PC-9 (cell line): ENCODE results near the gene LRRTM4. TPM values are rescaled to one million over a fixed set of nuclear protein-coding genes. Genes with fewer than 3 reads are reported as not detected.

ENCODE experiments used
- BruUV-seq: library from RNA; stranded (reverse); fragments of 400-500 nt; replicated peaks from 2 replicates; lab custom pipeline; 2021; lab: Mats Ljungman, UMichigan
- CTCF ChIA-PET: fragments of 300-600 bp; sonication (Branson Sonifier 250); formaldehyde crosslinking; loops from one replicate; lab custom pipeline; 2022; ENCODE audit warnings: antibody characterized with exemption; lab: Charles Lee
- POLR2A ChIA-PET: fragments of 300-600 bp; sonication (Branson Sonifier 250); formaldehyde crosslinking; loops from one replicate; lab custom pipeline; 2022; ENCODE audit warnings: antibody characterized with exemption; ENCODE audit not compliant: unreplicated experiment; lab: Charles Lee
- DNase-seq, 2 experiments: peaks; one replicate each; pipeline versions ENCODE4 v3.0.0 to v3.0.0-alpha.2; 2015 to 2022; ENCODE audit warnings: mixed read lengths in 1 of 2
- H2AFZ ChIP-seq: fragments of 200-600 bp; sonication (generic); 2 replicates; pipeline ENCODE4 v1.8.1; 2017; ENCODE audit warnings: antibody characterized with exemption
- H3F3A ChIP-seq: fragments of 200-600 bp; sonication (generic); 2 replicates; pipeline ENCODE4 v1.8.1; 2017; ENCODE audit warnings: antibody characterized with exemption, mild to moderate bottlenecking, low read depth; ENCODE audit not compliant: insufficient read depth
- H3K27ac ChIP-seq: fragments of 200-600 bp; sonication (generic); 2 replicates; pipeline ENCODE4 v1.6.1; 2016; ENCODE audit warnings: mixed run types
- H3K27me3 ChIP-seq: fragments of 200-600 bp; sonication (generic); 2 replicates; pipeline ENCODE4 v1.6.1; 2016; ENCODE audit warnings: low read depth, mixed run types; ENCODE audit not compliant: insufficient read depth
- H3K36me3 ChIP-seq: fragments of 200-600 bp; sonication (generic); 2 replicates; pipeline ENCODE4 v1.6.1; 2016; ENCODE audit warnings: low read depth, mixed run types
- H3K4me1 ChIP-seq: fragments of 200-600 bp; sonication (generic); replicated peaks from 2 replicates; pipeline ENCODE4 v1.6.1; 2016; ENCODE audit warnings: mixed run types; ENCODE audit not compliant: insufficient read depth
- H3K4me2 ChIP-seq: fragments of 200-600 bp; sonication (generic); 2 replicates; pipeline ENCODE4 v1.6.1; 2017; ENCODE audit warnings: mixed run types
- H3K4me3 ChIP-seq: fragments of 200-600 bp; sonication (generic); 2 replicates; pipeline ENCODE4 v1.6.1; 2016; ENCODE audit warnings: mixed run types
- H3K79me2 ChIP-seq: fragments of 200-600 bp; sonication (generic); 2 replicates; pipeline ENCODE4 v1.6.1; 2017; ENCODE audit warnings: low read depth, mixed run types
- H3K9me2 ChIP-seq: fragments of 200-600 bp; sonication (generic); 2 replicates; pipeline ENCODE4 v1.8.1; 2017; ENCODE audit warnings: mild to moderate bottlenecking; ENCODE audit not compliant: insufficient read depth
- H3K9me3 ChIP-seq: fragments of 200-600 bp; sonication (generic); 2 replicates; pipeline ENCODE4 v1.8.1; 2016; ENCODE audit warnings: low read depth; ENCODE audit not compliant: insufficient read depth
- H4K20me1 ChIP-seq: fragments of 200-600 bp; sonication (generic); 2 replicates; pipeline ENCODE4 v1.8.1; 2017; ENCODE audit not compliant: insufficient read depth
- CTCF ChIP-seq: fragments of 200-600 bp; sonication (generic); conservative IDR thresholded peaks from 2 replicates; pipeline ENCODE4 v1.6.1; 2017; ENCODE audit warnings: mixed run types, antibody characterized with exemption, mild to moderate bottlenecking, moderate library complexity
- EZH2 ChIP-seq: fragments of 200-600 bp; sonication (generic); IDR thresholded peaks from 2 replicates; pipeline ENCODE4 v1.8.0; 2017; ENCODE audit warnings: antibody characterized with exemption, low read depth
- intact Hi-C: fragments of 100-400 bp; cut with micrococcal nuclease; formaldehyde crosslinking; loops from one replicate; pipeline ENCODE4 v1.10.0; 2022; ENCODE audit not compliant: unreplicated experiment
- total RNA-seq: library from RNA; stranded (reverse); gene quantifications from 2 replicates; pipeline ENCODE4 v1.2.3, GENCODE V29; 2021

LRRTM4 gene
- total RNA-seq, 1 experiment from 2014 or later = 2.2 TPM

GRCh38 chr2:77087987-77088414, 434.2 kb downstream of the LRRTM4 start:
- Histone ChIP-seq H3K27ac (no peak overlapping the region), H4K20me1 (no peaks in the 10 kb centered on the region), H3K36me3 (no peaks in the 10 kb centered on the region), H3K9me3 (no peaks in the 10 kb centered on the region), H3K4me2 (no peak overlapping the region), H3K79me2 (no peaks in the 10 kb centered on the region), H3K4me1 (no peaks in the 10 kb centered on the region), H3K27me3 (no peaks in the 10 kb centered on the region), H3K4me3 (no peak overlapping the region), H3K9me2 (no peaks in the 10 kb centered on the region), H2AFZ (no peak overlapping the region), H3F3A (no peaks in the 10 kb centered on the region)
- TF ChIP-seq CTCF (no peak), EZH2 (no peak)
- no TSS peak for BruUV-seq
- ChIA-PET POLR2A (no interaction called here), CTCF (no interaction called here)
- intact Hi-C loops = no loop called here
- no peak for DNase-seq

GRCh38 chr2:77086478-77086877, 435.7 kb downstream of the LRRTM4 start:
- Histone ChIP-seq H3K9me3 (no peaks in the 10 kb centered on the region), H3K36me3 (no peaks in the 10 kb centered on the region), H3K27ac (no peak overlapping the region), H3K27me3 (no peaks in the 10 kb centered on the region), H3K4me2 (no peak overlapping the region), H3K79me2 (no peaks in the 10 kb centered on the region), H3K4me1 (no peaks in the 10 kb centered on the region), H3F3A (no peaks in the 10 kb centered on the region), H4K20me1 (no peaks in the 10 kb centered on the region), H3K4me3 (no peak overlapping the region), H3K9me2 (no peaks in the 10 kb centered on the region), H2AFZ (no peak overlapping the region)
- BruUV-seq = no TSS peak
- POLR2A ChIA-PET = no interaction called here
- TF ChIP-seq CTCF = no peak
- TF ChIP-seq EZH2 = no peak
- DNase-seq = no peak
- intact Hi-C loops = no loop called here
- CTCF ChIA-PET = no interaction called here

- no peaks in the 10 kb centered on the region for H3K36me3 ChIP-seq
- no peak overlapping the region for H2AFZ ChIP-seq
- DNase-seq = no peak
- no peak overlapping the region for H3K27ac ChIP-seq
- H3K79me2 ChIP-seq = no peaks in the 10 kb centered on the region
- no TSS peak for BruUV-seq
- no peaks in the 10 kb centered on the region for H3F3A ChIP-seq
- H3K9me2 ChIP-seq = no peaks in the 10 kb centered on the region
- ChIA-PET CTCF (no interaction called here), POLR2A (no interaction called here)
- no peak overlapping the region for H3K4me3 ChIP-seq
- intact Hi-C loops = no loop called here
- H3K4me2 ChIP-seq = no peak overlapping the region
- no peaks in the 10 kb centered on the region for H3K27me3 ChIP-seq
- H4K20me1 ChIP-seq = no peaks in the 10 kb centered on the region
- no peak for TF ChIP-seq CTCF
- no peak for TF ChIP-seq EZH2
- no peaks in the 10 kb centered on the region for H3K4me1 ChIP-seq
- no peaks in the 10 kb centered on the region for H3K9me3 ChIP-seq
Measured at GRCh38 chr2:77086051-77086450, 436.1 kb downstream of the LRRTM4 start.
